22Rv1 (cell line): ENCODE measurements around the gene CBFB.

Source experiments
- H3K27ac ChIP-seq: fragments of 450-650 bp; 2 replicates; pipeline ENCODE4 v1.5.1; 2017
- ZFX ChIP-seq: fragments of 450-650 bp; IDR thresholded peaks from 2 replicates; pipeline ENCODE4 v1.6.1; 2017; ENCODE audit warnings: antibody characterized with exemption, borderline replicate concordance
- TF ChIP-seq, protein P1 (sequence below): fragments of 450-650 bp; IDR thresholded peaks from 2 replicates; pipeline ENCODE4 v1.5.1; 2017; ENCODE audit warnings: mild to moderate bottlenecking

The CBFB gene

GRCh38 chr16:67024384-67025209 is 4.4 kb upstream of the CBFB start:
- TF ChIP-seq ZFX = no peak
- TF ChIP-seq, protein P1, sequence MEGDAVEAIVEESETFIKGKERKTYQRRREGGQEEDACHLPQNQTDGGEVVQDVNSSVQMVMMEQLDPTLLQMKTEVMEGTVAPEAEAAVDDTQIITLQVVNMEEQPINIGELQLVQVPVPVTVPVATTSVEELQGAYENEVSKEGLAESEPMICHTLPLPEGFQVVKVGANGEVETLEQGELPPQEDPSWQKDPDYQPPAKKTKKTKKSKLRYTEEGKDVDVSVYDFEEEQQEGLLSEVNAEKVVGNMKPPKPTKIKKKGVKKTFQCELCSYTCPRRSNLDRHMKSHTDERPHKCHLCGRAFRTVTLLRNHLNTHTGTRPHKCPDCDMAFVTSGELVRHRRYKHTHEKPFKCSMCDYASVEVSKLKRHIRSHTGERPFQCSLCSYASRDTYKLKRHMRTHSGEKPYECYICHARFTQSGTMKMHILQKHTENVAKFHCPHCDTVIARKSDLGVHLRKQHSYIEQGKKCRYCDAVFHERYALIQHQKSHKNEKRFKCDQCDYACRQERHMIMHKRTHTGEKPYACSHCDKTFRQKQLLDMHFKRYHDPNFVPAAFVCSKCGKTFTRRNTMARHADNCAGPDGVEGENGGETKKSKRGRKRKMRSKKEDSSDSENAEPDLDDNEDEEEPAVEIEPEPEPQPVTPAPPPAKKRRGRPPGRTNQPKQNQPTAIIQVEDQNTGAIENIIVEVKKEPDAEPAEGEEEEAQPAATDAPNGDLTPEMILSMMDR = no peak
- no peak overlapping the region for H3K27ac ChIP-seq

- TF ChIP-seq, protein P1 = no peak
- no peak for TF ChIP-seq ZFX
- H3K27ac ChIP-seq = no peak overlapping the region
These were observed 3.8 kb upstream of the CBFB start for GRCh38 chr16:67025210-67025550.

- TF ChIP-seq, protein P1 = no peak
- TF ChIP-seq ZFX = no peak
These were observed 2.4 kb upstream of the CBFB start for GRCh38 chr16:67026570-67026969.

GRCh38 chr16:67027046-67027445 is 1.9 kb upstream of the CBFB start:
- H3K27ac ChIP-seq = no peak overlapping the region
- TF ChIP-seq, protein P1 = no peak
- TF ChIP-seq ZFX = no peak

More at GRCh38 chr16:67026570-67026969, 2.4 kb upstream of the CBFB start:
- H3K27ac ChIP-seq = no peak overlapping the region

- peak overlapping the region; percentile 90 for H3K27ac ChIP-seq
These were observed 718 bp upstream of the CBFB start for GRCh38 chr16:67028167-67028695.

DNA sequence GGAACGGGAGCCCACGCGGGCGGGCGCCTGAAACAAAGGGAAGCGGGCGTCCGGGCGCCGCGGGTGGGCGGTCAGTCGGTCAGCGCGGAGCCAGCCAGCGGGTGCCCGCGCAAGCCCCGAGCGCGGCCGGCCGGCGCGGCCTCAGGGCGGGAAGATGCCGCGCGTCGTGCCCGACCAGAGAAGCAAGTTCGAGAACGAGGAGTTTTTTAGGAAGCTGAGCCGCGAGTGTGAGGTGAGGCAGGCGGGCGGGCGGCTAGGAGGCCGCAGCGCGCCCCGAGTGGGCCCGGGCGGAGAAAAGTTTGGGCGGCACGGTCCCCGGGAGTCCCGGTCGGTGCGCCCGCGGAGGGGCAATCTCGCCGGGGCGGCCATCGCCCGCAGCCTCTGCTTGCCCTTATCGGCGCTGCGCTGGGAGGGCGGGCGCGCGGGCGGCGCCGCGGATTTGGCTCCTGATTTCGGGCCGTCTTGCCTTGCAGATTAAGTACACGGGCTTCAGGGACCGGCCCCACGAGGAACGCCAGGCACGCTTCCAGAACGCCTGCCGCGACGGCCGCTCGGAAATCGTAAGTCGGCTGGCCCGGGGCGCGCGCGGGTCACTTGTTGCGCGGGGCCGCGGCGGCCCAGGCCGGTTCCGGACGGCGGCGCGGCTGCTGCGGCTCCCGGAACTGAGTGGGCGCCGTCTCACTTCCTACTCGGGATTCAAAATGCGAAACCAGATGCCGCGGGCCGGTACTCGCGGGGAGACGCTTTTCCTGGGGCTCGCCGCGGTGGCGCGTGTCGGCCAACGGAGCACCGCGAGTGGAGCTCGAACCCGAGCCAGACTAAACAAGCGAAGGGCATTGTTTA is 526 bp downstream of the CBFB start:
- TF ChIP-seq, protein P1 = no peak
- TF ChIP-seq ZFX = no peak
- peak overlapping the region; percentile 90 for H3K27ac ChIP-seq

More at GRCh38 chr16:67028167-67028695, 718 bp upstream of the CBFB start:
- no peak for TF ChIP-seq ZFX
- TF ChIP-seq, protein P1 = no peak
